GM19025 (cell line): ENCODE data around the gene PLA2G4B.
"Not testable (repeated sequence)": the region's sequence is repeated elsewhere in the genome, so short reads cannot be mapped to it uniquely, and the experiment has no call there.

Experiments
- ATAC-seq: cut with Tn5 transposase; IDR thresholded peaks from one replicate; pipeline ENCODE4 v1.9.1; 2021; ENCODE audit warnings: mild to moderate bottlenecking, low read depth, moderate library complexity; ENCODE audit not compliant: unreplicated experiment

Gene PLA2G4B

DNA sequence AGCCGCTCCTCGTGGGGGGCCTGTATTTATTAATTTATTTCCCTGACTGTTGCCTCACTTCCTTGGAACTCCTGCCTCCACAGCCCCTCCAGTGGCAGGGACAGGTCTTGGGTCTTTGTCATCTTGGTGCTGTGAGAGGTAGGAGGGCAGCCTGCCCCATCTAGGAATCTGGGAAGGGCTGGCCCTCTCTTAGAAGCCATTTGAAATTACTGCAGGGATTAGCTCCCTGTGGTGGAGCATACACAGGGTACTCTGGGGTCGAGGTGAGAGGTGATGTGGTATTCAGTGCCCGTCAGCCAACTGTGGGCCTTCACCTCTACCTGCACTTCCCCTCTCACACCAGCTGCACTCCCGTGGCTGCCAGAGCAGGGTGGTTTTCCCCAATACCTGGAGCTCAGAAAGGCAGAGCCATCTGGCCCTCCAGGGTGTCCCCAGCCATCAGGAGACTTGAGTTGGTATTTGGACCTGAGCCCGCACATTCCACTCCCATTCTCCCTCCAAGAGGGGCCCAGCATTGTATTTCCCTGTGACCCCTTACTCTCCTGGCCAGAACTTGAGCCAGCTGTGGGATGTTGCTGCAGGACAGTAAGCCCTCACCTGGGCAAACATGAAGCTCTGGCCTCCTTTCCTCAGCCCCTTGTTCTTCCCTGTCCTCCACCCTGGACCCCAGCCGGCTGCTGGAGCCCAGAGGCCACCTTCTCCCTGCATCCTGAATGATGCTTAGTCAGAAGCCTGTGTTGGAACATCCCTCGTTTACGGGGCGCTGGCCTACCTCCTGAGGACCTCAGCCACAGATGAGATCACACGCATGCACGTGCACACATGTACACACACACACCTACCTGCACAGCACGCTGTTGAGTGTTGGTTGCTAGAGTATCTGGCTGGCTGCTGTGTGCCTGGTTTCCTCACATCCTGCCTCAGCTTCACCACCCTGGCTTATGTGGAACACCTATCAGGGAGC lies 12.8 kb upstream of the PLA2G4B start:
- no peak for ATAC-seq

DNA sequence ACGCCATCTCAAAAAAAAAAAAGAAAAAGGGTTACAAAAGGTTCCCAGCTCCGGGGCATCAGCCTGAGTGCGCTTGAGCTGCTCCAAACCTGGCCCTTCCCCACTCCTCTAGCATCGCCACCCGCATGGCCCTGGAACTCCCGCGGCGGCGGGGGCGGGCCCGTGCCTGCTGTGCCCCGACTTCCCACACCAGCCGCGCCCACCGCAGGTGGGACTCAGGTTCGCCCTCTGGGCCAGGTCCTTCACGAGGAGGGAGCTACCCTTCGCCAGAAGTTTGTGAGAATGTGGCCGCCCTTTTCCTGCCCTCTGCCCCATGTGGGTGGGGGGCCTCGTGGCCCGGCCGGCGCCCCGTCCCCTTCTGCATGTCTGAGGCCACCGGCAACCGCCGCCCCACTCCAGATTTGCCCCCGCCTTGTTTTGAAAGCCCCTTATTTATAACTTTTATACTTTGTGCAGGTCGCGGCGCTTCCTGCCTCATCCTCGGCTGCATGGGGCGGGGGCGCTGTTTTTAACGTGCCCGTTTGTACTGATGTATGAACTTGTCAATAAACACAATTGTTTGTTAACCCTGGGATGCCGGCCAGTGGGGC lies 11.3 kb upstream of the PLA2G4B start:
- ATAC-seq: peak; percentile 7

DNA sequence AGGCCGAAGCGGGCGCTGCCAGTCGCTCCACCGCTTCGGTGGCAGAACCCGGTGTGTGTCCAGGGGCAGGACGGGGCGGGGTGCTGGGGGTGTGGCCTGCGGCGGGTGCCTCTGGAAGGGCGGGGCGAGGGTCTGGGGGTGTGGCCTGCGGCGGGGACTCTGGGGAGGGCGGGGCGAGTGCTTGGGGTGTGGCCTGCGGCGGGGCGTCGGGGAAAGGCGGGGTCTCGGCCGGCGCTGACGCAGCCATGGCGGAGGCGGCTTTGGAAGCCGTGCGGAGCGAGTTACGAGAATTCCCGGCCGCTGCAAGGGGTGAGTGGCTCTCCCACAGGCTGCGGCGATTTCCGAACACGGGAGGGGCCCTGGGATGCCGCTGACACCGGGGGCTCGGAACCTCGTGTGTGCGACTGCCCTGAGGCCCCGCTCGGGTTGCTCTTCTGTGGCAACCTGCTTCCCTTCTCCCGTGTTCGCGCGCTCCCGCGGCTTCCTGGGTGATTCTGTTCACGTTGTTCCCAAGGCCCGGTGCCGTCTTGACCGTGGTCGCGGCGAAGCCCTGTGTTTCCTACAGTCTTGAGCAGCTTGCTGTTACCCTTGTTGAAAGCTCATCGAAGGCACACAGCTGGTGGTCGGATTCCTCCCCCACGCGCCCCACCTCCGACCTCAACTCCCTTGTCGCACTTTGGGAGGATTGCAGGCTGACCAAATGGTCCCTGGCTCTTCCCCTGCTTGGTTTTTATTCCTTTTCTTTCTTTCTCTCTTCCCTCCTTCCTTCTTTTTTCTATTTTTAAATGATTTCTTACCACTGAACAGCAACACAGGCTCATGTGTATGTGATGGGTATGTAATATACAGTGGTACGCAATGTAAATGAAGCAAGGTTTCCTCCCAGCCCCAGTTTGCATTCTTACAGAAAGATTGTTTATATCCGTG lies 10.5 kb upstream of the PLA2G4B start, which contains the start of gene JMJD7:
TSS of gene JMJD7 (plus strand) at position 213 of the 927 bp plus-strand sequence. CDS start at position 246, 33 bp downstream.
- peak; percentile 78 for ATAC-seq

DNA sequence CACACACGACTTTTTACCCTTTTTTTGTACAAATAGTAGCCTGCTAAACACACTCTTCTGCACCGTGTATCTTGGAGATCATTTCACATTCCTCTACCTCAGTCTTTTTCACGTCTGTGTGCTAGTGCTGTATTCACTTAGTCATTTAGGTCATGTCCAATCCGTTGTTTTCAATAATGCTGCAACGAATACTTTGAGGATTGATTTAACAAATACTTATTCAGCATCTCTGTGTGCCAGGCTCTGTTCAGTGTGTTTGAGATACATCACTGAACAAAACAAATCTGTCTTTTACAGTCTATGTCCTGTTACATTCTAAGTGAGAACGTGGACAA lies 9.9 kb upstream of the PLA2G4B start:
- no peak for ATAC-seq

DNA sequence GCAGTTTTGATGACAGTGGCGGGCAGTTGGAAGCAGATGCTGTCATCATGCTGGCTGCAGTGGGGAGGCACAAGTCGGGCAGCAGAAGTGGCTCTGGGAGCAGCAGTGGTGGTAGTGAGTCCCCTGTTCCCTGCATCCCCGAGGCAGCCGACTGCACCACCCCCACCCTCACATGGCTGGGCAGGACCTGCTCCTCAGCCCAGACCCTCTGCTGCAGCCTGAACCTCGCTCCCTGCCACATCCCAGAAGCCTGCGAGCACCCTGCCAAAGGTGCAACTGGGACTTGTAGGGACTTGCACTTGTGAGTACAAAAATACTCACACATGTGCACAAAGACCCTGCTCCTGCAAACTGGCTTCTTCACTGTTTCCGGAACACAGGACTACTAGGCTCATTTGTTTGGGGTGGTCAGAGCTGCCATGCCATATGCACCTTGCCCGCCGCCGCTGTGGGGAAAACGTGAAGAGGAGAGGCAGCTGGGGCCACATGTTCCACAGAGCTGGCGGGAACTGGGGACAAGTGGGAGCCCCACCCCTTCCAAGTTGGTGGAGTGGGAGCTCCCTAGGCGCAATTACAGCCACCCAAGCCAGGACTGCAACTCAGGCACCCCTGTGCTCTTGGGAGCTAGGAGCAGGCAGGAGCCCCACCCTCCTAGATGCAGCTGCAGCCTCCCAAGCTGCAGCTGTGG lies 8.5 kb upstream of the PLA2G4B start:
- no peak for ATAC-seq

DNA sequence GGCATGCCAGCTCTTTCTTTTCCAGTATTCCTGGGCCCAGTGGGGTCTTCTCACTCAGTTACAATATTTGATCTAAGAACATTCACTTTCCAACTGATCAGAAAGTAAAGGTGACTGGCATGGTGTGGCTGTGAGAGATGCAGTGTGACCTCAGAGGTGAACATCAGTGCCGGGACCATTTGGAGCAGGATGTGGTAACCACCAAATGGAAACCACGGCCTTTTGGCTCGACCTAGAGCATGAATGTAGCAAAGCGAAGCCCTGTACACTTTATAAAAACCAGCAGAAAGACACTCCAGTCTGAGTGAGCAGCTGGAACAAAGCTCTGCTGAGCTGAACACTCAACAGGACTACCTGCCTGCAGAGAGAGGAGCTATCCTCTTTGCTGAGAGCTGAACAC lies 7.4 kb upstream of the PLA2G4B start:
- ATAC-seq: not testable (repeated sequence)

DNA sequence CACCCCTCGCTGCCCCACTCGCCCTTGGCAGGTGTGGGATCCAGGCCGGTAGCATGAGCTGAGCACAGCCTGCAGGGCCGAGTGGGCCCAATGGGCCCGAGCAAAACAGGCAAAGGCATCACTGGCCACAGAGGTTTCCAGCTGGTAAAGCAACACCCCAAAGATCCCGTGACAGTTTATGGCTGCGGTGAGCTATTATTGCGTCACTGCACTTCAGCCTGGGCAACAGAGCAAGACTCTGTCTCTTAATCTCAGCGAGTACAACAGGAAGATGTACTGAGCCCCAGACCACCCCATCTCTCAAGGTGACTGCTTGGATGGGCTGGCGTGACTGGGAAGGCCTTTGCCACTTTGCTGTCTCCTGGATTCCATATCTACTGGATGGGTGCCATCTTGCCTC lies 6.4 kb upstream of the PLA2G4B start:
- no peak for ATAC-seq

DNA sequence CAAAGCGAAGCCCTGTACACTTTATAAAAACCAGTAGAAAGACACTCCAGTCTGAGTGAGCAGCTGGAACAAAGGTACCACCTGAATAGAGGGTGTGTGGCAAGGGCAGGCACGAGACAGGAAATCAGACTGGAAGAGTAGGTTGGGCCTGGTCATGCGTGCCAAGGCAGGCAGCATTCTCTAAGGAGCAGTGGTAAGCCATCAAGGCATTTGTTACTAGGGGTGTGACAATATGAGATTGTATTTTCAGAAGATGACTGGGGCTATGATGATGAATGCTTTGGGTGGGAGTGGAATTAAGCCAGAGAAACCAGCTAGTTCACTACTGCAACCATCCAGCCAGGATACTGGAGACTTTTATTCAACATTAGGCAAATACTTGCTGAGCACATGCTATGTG lies 5.8 kb upstream of the PLA2G4B start:
- ATAC-seq: no peak

DNA sequence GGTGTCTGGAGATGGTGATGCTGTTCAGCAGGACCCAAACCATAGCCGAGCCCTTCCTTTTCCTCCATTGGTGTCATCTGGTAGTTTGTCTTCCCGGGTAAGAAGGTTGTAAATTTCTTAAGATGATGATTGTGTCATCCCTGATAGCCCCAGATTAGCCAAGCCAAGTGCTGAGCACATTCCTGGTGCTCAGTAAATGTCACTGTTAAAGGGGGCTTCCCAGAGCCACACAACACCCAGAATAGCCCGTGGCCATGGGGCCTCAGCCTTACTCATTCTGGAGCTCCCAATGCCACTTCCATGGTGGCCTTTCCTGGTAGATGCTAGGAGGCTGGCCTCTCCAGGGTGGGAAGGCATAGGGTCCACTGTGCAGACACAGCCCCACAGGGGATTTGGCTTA lies 4.6 kb upstream of the PLA2G4B start:
- no peak for ATAC-seq

DNA sequence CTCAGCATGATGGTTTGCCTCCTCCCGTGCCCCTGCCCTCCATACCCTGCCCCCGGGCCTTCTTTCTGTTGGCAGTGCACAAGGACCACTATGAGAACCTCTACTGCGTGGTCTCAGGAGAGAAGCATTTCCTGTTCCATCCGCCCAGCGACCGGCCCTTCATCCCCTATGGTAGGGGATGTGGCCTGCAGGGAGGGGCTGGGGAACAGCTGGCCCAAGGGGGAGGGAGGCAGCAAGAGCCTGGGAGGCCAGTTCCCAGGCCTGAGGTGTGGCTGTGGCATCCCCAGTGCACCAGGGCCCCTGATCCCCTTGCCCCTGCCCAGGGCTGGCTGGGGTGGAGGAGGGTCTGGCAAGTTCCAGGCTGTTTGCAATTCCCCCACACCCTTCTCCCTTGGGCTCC lies 2.6 kb upstream of the PLA2G4B start:
- ATAC-seq: no peak

DNA sequence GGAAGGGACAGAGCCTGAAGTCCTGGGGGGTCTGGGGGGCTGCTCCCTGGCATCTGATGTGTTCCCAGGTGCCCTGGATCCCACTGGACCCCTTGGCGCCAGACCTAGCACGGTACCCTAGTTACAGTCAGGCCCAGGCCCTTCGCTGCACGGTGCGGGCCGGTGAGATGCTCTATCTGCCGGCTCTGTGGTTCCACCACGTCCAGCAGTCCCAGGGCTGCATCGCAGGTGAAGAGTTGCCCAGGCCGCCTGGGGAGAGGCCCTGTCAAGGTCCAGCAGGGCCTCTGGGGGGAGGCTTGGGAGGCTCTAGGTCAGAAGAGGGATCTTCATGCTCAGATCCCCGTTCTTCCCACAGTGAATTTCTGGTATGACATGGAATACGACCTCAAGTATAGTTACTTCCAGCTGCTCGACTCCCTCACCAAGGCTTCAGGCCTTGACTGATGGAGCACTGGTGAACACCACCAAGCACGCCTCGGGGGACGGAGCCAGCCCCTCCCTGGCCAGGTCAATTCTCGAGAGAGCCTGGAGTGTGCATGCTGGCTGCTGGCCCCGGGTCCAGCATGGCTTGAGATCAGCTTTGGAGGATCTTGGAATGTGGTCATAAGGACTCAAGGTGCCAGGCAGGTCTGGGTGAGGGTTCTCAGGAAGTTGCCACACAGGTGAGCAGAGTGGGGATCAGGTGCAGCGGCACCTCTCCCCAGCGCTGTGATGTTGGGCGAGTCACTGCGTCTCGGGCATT lies 1.8 kb upstream of the PLA2G4B start:
- no peak for ATAC-seq

DNA sequence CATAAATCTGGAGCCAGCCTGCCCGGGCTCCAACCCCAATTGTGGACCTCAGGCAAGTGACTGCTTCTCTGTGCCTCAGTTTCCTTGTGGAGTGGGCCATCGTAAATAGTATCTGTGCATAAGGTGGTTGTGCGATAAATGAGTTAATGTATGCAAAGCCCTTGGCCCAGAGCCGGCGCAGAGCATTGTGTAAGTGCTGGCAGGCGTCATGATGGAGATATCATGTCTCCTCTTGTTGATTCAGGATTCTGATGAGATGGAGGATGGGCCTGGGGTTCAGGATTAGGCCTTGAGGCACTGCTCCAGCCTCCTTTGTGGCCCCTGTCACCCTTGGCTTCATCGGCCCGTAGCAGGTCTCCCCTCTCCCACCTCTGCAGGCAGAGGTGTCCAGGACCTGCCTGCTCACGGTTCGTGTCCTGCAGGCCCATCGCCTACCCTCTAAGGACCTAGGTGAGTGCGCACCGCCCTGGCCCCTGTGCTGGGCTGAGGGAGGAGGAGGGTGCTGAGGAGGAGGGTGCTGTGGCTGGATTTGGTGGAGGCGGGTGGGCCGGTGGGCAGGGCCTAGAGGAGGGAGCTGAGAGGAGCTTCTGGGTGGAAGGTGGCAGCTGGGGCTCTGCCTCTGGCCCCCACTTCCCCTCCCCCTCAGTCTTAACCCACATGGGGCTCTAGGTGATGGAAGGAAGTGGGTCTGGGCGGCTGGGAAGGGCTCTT lies 1.3 kb downstream of the PLA2G4B start:
- no peak for ATAC-seq

DNA sequence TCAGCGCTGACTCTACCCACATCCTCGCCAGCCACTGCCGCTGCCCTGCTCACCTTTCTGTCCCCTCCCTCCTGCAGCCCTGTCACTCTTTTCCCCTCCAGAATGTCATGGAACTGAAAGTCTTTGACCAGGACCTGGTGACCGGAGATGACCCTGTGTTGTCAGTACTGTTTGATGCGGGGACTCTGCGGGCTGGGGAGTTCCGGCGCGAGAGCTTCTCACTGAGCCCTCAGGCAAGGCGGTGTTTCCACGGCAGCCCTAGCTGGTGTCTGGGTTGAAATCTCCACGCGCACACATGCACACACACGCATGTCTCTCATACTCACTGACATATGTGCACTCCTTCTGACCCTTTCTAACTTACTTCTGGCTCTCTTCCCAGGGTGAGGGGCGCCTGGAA lies 2.0 kb downstream of the PLA2G4B start:
- no peak for ATAC-seq

DNA sequence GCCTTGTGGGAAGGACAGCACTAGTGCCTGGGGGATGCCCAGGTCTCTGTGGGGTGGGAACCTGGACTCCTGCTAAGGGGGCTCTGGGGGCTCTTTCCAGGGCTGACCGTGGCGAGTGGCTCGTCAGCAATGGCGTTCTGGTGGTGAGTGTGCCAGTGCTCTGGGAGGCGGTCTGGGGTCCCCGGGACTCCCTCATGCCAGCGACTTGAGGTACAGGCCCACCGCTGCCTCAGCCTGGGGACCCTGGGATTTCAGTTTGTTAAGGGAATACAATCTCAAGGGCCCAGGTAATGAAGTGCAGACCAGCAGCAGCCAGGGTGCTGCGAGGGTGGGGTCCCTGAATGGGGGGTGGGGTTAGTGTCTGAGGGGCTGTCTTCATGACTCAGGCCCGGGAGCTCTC lies 2.5 kb downstream of the PLA2G4B start:
- no peak for ATAC-seq

DNA sequence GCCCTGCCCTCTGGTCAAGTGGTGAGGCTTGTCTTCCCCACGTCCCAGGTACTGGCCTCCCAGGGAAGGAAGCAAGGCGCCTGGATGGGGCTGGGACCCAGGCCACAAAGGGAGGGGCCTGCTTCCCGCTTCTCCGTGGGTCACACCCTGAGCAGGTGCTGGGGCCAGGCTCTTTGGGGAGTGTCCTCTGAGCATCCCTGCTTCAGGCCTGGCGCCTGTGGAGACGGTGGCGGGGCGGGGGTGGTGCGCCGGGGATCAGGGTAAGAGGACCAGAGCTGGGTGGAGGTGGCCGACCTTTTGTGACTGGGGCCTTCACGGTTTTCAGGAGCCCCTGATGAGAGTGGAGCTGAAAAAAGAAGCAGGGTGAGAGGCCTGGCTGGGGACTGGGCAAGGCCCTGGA lies 3.6 kb downstream of the PLA2G4B start:
- no peak for ATAC-seq

DNA sequence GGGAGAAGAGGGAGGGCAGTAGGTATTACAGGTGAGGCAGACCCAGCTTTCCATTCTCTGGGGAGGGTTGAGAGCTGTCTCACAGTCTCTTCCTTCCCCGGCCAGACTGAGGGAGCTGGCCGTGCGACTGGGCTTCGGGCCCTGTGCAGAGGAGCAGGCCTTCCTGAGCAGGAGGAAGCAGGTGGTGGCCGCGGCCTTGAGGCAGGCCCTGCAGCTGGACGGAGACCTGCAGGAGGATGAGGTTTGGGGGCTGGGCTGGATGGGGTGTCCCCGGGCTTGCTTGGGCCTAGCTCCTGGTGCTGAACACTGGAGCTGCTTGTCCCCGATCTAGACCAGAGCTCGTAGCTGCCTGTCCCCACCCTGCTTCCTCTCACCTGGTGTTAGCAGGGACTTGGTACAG lies 4.9 kb downstream of the PLA2G4B start:
- no peak for ATAC-seq

DNA sequence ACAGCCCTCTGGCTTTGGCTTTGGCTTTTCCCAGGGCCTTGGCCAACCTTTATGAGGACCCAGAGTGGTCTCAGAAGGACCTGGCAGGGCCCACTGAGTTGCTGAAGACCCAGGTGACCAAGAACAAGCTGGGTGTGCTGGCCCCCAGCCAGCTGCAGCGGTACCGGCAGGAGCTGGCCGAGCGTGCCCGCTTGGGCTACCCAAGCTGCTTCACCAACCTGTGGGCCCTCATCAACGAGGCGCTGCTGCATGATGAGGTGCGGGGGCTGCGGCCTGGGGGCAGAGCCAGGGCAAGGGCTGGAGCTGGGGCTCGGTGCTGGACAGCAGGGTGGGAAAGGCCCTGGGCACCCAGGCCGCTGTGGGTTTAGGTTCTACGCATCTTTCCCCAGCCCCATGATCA lies 6.2 kb downstream of the PLA2G4B start:
- no peak for ATAC-seq

DNA sequence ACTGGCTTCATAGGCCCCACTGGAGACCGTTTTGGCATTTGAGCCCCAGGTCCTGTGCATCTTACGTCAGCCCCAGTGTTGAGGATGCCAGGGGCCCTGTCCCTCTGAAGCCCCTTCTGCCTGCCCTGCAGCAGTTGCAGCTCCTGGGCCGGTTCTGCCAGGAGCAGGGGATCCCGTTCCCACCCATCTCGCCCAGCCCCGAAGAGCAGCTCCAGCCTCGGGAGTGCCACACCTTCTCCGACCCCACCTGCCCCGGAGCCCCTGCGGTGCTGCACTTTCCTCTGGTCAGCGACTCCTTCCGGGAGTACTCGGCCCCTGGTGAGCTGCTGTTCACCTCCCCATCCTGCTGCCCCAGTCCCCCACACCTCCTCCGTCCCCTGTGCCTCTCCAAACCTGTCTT lies 8.6 kb downstream of the PLA2G4B start:
- ATAC-seq: no peak

DNA sequence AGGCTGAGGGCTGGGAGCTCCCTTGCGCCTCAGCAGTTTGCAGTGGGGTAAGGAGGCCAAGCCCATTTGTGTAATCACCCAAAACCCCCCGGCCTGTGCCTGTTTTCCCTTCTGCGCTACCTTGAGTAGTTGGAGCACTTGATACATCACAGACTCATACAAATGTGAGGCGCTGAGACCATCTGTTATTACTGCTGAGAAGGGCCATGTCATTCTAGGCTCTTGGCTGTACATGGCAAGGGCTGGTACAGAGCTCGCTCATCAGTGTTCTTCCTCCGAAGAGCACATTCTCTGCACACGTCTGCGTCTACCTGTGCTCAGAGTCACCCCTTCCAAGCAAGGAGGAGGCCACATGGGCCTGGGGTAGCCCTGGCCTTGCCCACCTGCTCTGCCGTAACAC lies 9.3 kb downstream of the PLA2G4B start:
- ATAC-seq: no peak
